GM10847 (cell line): Measurements from ENCODE around the gene CREB5.

Source experiments
- POLR2A ChIP-seq: IDR thresholded peaks from 2 replicates; pipeline ENCODE4 v1.6.1; 2011; ENCODE audit not compliant: insufficient read length; ENCODE audit errors: extremely low read depth

Gene CREB5

GRCh38 chr7:28507525-28508282 lies 95.4 kb downstream of the CREB5 start:
- TF ChIP-seq POLR2A = no peak

- TF ChIP-seq POLR2A = no peak
These were observed 97.1 kb downstream of the CREB5 start for GRCh38 chr7:28509251-28510025.

GRCh38 chr7:28510026-28510369 lies 97.7 kb downstream of the CREB5 start:
- TF ChIP-seq POLR2A = no peak

GRCh38 chr7:28512668-28513440 lies 100.5 kb downstream of the CREB5 start:
- TF ChIP-seq POLR2A = no peak

- no peak for TF ChIP-seq POLR2A
These were observed 104.3 kb downstream of the CREB5 start for GRCh38 chr7:28516390-28517172.

GRCh38 chr7:28517206-28517605 lies 104.9 kb downstream of the CREB5 start:
- TF ChIP-seq POLR2A = no peak

- no peak for TF ChIP-seq POLR2A
These were observed 105.3 kb downstream of the CREB5 start for GRCh38 chr7:28517606-28518005.

GRCh38 chr7:28520074-28521015 lies 108.0 kb downstream of the CREB5 start:
- no peak for TF ChIP-seq POLR2A

GRCh38 chr7:28524978-28525377 lies 112.7 kb downstream of the CREB5 start:
- TF ChIP-seq POLR2A = no peak

- no peak for TF ChIP-seq POLR2A
These were observed 116.6 kb downstream of the CREB5 start for GRCh38 chr7:28528899-28529298.

- TF ChIP-seq POLR2A = no peak
These were observed 117.4 kb downstream of the CREB5 start for GRCh38 chr7:28529755-28530154.

GRCh38 chr7:28530175-28530802 lies 118.0 kb downstream of the CREB5 start:
- TF ChIP-seq POLR2A = no peak

- TF ChIP-seq POLR2A = no peak
These were observed 118.5 kb downstream of the CREB5 start for GRCh38 chr7:28530803-28531175.

GRCh38 chr7:28531291-28531690 lies 119.0 kb downstream of the CREB5 start:
- TF ChIP-seq POLR2A = no peak
